ENCODE results near the gene CASS4. TPM values are rescaled to one million over a fixed set of nuclear protein-coding genes. Genes with fewer than 3 reads are reported as not detected.
A peak's percentile ranks its signal among the peaks of the same experiment; 100 is the strongest.

CASS4 gene
- polyA plus RNA-seq, 10 donors = 3.7 to 6.9 (median 5.6) TPM

DNA sequence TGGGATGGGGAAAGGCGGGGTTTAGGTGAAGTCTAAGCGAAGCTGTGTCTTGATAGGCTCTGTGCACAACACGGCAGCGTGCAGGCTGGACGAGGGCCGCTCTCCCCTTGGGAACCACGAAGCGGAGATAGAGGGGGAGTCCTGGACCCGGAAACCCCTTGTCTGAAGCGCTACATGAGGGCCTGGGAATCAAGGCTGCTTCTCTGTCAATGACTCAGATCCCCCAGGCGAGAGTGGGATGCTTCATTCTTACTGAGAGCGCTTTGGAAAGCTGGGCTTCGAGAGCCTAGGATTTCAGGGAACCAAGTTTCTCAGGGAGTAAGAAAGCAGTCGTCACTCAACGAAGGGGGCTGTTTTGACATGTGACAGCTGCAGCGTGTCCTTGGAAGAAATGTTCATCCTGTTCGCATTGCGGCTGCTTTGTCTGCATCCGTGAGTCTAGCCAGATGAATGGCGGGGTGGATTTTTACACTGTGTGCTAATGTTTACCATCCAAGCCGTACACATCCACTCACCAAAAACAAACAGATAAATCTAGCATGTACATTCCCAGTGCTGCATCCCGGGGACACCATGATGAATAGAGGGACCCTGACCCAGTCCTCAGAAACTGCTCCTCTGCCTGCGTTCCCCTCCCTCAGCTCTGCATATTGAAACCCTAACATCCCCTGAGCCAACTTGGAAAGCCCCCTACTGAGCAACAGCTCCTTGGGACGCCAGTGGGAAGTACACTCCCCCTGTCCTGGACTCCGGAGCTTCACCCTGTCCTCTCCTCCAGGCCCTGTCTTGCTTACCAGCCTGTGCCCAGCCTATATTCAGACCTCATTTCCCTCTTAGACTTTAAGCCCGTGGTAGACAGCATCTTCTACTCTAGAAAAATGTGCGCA, 31.8 kb downstream of the CASS4 start:
- DNase-seq = peak in 1 of 3 donors; percentile 38

DNA sequence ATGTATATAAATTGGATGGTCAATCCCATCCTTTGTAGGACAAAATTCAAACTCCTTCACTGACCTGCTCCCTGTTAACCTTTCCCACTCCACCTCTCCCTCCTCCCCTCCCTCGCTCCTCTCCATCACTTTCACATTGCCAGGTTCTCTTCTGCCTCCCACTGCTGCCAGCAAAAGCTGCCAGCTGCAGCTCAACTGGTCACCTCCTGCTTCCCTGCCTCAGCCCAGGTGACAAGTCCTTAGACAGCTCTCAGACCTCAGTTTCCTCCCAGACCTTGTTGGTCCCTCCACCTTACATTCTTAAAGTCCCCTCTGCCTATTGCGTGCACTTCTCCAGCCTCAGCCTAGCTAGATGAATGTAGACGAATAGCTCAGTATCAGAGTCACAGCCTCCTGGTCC, 33.1 kb downstream of the CASS4 start:
- no peak for DNase-seq

DNA sequence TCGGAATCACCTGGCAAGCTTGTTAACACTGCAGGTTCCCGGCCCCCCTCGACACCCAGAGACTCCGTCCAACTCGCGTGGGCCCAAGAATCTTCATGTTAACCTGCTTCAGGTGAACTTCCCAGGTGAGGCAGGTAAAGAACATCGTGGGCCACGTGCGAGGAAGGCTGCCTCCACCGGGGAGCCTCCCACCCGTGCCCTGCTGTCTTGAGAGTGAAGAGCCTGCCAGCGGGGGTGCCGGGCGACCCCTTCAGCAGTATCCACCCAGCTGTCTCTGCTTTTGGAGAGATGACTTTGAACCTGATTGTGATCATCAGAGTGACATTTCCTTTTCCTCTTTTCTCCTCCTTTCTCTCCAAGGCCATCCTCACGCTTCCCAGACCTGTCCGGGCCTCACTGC, 33.5 kb downstream of the CASS4 start:
- no peak for DNase-seq

DNA sequence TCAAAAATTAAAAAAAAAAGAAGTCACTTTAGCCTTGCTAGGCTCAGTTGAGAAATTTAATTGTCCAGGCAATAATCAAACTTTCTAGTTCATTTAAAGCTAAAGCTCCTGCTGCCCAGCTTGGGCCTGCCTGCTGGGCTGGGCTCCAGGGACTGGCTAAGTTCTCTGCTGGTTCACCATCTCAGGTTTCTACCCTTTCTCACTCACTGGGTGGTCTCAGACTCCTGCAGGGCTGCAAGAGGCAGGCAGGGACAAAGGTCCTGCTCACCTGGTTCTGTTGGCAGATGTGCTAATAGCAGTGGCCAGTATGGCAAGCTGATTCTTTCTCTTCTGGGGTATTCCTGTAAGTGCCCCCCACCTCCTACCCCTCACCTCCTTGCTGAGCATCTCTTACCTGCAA, 35.2 kb downstream of the CASS4 start:
- no peak for DNase-seq

- DNase-seq = no peak
Measured at GRCh38 chr20:56449459-56449858, 37.4 kb downstream of the CASS4 start.

DNA sequence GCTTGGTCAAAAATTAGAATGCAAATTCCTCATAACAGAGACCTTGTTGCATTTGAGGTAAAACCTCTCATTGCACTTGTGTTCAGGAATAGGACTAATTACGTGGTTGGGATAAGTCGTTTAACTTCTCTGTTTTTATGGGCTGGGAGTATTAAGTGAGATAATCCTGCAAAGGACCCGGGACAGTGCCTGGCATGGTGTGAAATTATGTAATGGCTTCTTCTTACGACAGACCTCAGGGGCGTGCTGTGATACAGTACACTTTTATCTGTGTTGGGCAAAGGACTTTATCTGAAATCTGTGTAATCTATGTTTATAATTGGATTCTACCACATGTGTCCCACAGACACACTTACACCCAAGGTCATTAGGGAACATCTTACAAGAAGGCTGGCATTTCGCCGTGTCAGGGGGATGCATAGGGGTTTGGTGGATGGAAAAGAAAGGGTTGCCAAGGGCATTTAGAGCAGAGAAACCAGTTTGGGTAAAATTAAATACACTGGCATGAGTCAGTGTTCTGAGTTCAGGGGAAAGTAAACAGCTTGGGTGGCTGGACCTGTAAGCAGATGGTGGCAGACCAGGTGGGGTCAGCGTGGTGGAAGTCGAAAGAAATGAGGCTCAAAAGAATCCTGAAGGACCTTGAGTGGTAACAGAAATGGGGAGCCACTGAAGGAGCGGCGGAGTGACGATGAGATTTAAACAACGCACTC, 39.2 kb downstream of the CASS4 start:
- no peak for DNase-seq

DNA sequence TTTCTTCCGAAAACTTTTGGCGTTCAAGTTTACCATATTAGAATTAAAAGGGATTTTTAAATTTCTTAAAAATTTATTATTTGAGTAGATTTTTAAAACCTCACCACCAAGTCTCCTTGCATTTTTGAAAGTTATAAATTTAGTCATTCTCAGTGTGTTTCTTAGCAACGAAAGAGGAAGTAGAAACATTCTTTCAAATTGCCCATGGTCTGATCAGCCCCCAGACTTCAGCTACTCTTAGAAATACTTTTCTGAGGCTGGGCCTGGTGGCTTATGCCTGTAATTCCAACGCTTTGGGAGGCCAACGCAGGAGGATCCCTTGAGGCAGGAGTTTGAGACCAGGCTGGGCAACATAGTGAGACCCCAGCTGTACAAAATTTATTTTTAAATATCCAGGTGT, 41.3 kb downstream of the CASS4 start:
- no peak for DNase-seq

GRCh38 chr20:56454754-56455153, 42.7 kb downstream of the CASS4 start:
- DNase-seq = no peak

DNA sequence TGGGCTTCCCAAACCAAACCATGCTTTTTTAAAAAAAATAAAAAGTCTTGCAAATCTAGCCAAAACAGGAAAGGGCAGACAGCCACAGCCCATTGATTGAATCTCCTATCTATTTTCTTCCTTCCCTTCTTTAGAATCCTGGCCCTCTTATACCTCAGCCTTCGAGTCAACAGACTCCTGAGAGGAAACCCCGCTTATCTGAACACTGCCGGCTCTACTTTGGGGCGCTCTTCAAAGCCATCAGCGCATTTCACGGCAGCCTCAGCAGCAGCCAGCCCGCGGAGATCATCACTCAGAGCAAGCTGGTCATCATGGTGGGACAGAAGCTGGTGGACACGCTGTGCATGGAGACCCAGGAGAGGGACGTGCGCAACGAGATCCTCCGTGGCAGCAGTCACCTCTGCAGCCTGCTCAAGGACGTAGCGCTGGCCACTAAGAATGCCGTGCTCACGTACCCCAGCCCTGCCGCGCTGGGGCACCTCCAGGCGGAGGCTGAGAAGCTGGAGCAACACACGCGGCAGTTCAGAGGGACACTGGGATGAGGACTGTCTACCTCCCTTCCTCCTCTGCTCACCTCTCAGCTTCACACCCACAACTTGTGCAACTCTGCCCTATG, 46.3 kb downstream of the CASS4 start:
- DNase-seq = no peak

DNA sequence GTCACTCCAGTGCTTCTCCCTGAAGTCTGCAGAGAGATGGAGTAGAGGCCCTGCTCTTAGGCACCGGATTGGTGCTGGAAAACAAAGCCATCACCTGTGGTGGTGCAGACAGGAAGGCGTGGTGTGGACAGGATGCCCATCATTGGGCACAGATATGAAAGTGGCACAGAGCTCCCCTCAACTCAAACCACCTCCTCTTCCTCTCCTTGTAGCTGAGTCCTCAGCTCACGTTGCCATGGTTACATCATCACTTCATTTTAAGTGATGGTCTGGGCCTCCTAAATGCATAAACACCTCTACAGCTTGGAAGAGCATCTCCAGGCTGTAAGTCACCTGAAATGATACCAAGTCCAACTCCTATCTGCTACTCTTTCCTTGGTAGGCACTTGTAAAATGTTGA, 48.4 kb downstream of the CASS4 start:
- DNase-seq = no peak

DNA sequence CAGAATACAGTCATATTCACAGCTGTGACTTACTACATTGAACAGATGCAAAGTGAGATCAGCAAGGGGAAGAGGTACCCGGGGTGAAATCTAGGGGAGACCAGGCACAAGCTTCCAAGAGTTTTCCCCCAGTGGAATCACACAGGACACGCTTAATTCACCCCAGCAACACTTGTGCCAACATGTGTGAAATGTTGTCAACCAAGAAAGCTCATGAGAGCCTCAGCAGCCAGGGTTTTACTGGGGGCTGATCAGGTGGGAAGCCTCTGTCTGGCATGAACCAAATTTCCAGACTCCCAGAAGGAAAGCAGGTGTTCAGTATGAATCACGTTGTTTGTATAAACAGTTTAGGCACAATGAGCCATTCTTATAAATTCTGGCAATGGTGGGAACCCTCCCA, 49.5 kb downstream of the CASS4 start:
- no peak for DNase-seq

DNA sequence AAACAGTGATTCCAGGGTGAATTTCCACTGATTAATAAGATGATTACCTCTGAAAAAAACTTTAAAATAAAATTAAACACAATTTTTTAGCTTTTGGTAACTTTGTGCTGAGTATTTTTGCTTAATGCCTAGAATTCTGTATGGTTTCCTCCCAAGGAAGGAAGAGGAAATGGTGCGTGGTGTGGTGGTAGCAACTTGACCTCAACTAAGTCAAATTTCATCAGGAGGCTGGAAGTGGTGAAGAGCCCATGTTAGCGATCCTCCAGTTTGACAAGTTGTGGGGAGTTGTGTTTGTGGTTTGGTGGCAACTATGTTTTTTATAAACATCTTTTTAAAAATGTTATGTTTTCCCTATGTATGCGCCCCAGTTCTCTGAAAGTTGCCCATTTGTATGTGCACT, 51.4 kb downstream of the CASS4 start:
- no peak for DNase-seq

GRCh38 chr20:56465997-56466396, 53.9 kb downstream of the CASS4 start:
- DNase-seq = no peak

- no peak for DNase-seq
Measured at GRCh38 chr20:56467968-56468315, 55.9 kb downstream of the CASS4 start.

DNA sequence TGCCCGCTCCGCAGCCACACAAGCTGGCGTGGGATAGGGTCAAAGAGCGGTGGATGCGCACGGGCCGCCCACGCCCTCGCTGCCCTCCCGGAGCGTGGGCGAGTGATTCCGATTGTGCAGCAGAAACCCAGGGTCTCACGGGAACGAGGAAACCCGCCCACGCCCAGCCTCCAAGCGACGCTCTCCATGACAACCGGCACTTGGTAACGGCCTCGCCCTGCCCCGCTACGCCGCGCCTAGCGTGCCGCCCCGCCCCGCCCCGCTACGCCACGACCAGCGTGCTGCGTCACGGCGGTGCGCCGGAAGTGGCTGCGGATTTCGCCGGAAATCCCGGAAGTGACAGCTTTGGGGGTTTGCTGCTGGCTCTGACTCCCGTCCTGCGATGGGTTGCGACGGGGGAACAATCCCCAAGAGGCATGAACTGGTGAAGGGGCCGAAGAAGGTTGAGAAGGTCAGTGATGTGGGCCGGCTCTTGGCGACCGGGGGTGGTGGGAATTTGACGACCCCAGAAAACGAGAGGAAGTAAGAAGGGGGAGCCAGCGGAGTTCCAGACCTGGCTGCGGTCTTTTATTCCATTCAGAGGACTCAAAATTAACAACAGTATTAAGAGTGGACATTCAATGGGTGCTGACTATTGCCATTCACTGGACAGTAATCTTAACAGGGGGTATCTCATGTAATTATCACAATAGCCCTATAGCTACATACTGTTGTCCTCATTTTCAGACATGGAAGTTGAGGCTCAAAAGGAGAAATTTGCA, 56.4 kb downstream of the CASS4 start, which contains the start of gene RTF2:
Gene RTF2 (plus strand): TSS at position 312 of the 761 bp plus-strand sequence. CDS start 71 bp downstream, at position 383.
- DNase-seq = peak; percentile 91 to 98 (median 95)

GRCh38 chr20:56469077-56469449, 57.0 kb downstream of the CASS4 start:
- DNase-seq = no peak

DNA sequence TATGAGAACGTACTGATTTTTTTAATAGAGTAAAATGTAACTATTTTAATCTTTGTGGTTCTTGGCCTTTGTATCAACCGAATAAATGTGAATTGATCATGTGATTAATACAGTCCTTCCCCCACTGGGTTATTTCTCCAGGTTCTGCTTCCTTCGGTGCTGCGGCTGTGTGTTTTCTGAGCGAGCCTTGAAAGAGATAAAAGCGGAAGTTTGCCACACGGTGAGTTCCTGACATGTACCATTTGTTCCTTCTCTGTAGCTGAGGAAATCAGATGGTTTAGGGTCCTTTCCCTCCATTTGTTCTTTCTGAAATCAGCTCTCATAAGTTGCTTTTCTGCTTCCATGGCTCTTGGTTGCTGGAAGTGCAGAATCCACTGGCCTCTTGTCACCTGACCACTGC, 71.9 kb downstream of the CASS4 start:
- DNase-seq = no peak

- no peak for DNase-seq
Measured at GRCh38 chr20:56487216-56487615, 75.2 kb downstream of the CASS4 start.

DNA sequence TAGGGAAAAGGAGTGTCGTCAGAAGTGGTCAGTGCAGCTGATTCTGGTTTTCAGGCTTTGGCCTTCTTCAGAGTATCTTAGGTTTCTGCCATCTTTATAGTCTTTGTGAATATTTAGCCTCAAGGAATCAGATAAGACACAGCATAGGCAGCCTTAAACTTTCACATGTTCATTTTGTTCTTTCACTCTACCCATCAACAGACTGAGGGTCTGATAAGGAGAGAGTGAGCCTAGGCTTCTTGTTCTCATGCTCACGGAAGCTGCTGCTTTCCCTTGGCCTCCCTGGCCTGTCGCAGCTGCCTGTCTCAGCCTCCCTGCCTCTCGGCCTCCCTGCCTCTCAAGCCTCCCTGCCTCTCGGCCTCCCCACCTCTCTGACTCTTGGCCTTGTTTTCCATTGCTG, 76.5 kb downstream of the CASS4 start:
- DNase-seq = no peak

- no peak for DNase-seq
Measured at GRCh38 chr20:56501116-56501515, 89.1 kb downstream of the CASS4 start.

GRCh38 chr20:56503916-56504315, 91.9 kb downstream of the CASS4 start:
- DNase-seq = no peak

DNA sequence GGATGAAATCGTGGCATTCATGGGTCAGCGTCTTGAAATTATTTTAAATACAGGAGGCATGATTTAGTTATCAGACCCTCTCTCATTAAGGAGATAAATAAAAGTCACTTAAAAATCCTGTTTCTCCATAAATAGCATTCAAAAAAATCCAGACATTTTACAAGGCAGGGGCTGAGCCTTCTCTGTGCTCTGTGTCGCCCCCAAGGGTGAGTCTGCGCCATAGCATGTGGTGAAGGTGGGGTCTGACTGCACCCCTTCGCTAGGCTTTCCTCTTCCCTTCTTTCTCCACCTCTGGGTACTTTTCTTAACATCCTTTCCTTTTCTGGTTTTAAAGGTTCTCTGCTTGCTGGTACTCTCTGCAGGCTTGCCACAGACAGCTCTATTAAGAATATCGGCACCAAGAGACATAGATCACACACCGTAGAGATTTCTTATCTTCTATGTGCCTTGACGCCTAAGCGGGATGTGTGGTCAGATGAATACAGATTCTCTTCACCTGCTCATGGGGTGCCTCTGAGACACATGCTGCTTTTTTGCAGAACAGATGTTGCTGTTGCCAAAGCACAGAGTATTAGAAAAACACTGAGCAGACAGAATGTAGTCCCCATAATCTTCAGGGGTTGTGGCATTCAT, 92.4 kb downstream of the CASS4 start:
- no peak for DNase-seq
